Gastroesophageal sphincter (tissue), 3 donors: Measurements from ENCODE around the gene ARMS2.

ENCODE experiments used
- POLR2A ChIP-seq, 2 donors: fragments of 450-650 bp; IDR thresholded peaks; one replicate each; pipeline ENCODE4 v1.6.1; 2017; ENCODE audit warnings: antibody characterized with exemption in 2 of 2, mild to moderate bottlenecking in 2 of 2, moderate library complexity in 1 of 2
- TF ChIP-seq, protein P1 (sequence below), 4 experiments: fragments of 200-600 bp in 2 of 4; fragments of 450-650 bp in 2 of 4; sonication (generic) in 1 of 4; IDR thresholded peaks; one replicate each; pipeline ENCODE4 v1.5.1; 2017 to 2019; ENCODE audit warnings: antibody characterized with exemption in 4 of 4, mild to moderate bottlenecking in 2 of 4, moderate library complexity in 2 of 4

DNA sequence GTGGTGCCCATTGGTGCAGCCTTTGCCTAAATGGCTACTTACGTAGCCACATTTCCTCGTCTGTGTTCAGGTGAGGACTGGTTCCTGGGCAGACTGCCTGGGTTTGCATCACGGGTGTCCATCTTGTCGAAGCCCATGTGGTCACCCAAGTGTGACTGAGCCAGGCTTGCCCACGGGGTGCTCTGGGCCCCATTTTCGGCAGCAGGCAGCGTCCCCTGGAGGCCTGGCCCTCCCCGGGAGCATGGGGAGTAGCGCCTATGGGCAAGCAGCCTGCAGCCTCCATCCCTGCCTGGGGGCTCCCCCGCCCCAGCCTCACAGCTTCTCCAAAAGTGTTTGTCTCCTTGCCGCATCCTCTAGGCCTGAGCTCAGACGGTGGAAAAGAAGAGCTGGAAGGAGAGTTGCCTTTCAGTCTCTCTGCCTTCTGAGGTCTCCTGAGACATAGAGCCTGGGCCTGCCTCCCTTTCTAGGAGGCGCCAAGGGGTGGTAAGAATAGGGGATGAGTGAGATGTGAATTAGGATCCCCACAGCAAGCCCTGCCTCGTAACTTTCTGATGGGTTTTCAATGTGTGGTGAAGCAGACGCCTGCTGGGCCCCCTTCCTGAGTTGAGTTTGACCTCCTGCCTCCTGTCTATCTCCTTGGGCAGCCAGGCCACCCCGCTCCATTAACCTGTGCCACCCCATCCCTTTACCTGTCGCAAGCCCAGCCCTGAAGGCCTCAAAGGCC lies 49.6 kb downstream of the ARMS2 start:
- no peak for TF ChIP-seq POLR2A (IDR thresholded peaks at IDR 0.05)
- TF ChIP-seq, protein P1, sequence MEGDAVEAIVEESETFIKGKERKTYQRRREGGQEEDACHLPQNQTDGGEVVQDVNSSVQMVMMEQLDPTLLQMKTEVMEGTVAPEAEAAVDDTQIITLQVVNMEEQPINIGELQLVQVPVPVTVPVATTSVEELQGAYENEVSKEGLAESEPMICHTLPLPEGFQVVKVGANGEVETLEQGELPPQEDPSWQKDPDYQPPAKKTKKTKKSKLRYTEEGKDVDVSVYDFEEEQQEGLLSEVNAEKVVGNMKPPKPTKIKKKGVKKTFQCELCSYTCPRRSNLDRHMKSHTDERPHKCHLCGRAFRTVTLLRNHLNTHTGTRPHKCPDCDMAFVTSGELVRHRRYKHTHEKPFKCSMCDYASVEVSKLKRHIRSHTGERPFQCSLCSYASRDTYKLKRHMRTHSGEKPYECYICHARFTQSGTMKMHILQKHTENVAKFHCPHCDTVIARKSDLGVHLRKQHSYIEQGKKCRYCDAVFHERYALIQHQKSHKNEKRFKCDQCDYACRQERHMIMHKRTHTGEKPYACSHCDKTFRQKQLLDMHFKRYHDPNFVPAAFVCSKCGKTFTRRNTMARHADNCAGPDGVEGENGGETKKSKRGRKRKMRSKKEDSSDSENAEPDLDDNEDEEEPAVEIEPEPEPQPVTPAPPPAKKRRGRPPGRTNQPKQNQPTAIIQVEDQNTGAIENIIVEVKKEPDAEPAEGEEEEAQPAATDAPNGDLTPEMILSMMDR (IDR thresholded peaks at IDR 0.05), result no peak
